Stimulated activated CD4-positive, alpha-beta T cell treated with anti-CD3 and anti-CD28 coated beads, Interleukin-15, amount 100 ng/mL, for 48 hours (primary cell): ENCODE results near the gene C16orf78.
A peak's percentile ranks its signal among the peaks of the same experiment; 100 is the strongest.

ENCODE experiments used
- DNase-seq, 2 donors: peaks; one replicate each; pipeline ENCODE4 v3.0.0-alpha.2; 2020; ENCODE audit warnings: low read depth in 2 of 2

The C16orf78 gene

GRCh38 chr16:49382916-49383315 is 9.3 kb downstream of the C16orf78 start:
- DNase-seq: no peak

DNA sequence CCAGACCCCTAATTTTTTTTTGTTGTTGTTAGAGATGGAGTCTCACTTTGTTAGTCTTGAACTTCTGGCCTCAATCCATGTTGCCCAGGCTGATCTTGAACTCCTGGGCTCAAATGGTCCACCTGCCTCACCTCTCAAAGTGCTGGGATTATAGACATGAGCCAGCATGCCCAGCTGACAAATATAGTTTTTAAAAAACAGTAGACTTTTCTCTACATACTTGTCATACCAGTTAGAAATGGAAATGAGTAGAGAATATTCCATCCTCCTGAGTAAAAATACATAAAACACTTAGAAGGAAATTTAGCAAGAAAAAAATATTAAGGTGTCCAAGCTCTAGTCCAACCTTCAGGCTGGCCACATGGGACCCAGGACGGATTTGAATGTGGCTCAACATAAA is 21.4 kb downstream of the C16orf78 start:
- no peak for DNase-seq

DNA sequence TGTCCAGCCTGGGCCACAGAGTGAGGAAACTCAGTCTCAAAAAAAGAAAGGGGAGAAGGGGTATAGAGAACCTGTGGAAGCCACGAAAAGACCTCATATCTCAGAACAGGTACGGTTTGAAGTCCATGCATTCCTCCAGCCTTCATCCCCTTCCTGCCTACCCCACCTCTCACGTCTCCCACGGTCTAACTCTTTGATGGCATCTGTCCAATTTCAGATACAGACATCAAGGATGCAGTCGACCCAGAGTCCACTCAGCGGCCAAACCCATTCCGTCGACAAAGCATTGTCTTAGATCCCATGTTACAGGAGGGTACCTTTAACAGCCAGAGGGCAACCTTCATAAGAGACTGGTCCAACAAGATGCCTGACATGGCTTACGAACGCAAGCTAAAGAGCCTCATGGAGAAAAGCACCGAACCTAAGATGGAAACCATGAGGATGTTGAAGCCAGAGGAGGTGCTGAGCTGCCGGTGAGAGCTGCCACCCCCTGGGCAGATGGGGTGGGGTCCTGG is 22.7 kb downstream of the C16orf78 start:
- no peak for DNase-seq

DNA sequence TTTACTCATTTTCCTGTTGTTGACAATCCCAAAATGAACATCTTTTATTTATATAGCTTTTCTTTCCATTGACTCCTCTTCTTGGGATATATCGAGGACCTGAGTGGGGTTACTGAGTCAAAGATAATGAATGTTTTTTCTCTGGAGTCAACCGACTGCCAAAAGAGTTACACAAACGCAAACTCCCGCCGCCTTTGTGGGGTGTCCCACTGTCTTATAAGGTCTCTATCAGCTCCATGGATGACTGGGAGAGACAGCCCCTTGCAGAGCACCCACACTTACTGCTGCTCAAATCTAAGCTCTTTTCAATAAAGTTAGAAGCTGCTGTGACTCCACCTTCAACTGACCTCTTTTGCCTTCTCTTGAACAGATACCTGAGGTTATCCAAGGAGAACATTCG is 25.2 kb downstream of the C16orf78 start:
- DNase-seq: no peak

- DNase-seq: no peak
Measured at GRCh38 chr16:49399594-49400364, 26.2 kb downstream of the C16orf78 start.

DNA sequence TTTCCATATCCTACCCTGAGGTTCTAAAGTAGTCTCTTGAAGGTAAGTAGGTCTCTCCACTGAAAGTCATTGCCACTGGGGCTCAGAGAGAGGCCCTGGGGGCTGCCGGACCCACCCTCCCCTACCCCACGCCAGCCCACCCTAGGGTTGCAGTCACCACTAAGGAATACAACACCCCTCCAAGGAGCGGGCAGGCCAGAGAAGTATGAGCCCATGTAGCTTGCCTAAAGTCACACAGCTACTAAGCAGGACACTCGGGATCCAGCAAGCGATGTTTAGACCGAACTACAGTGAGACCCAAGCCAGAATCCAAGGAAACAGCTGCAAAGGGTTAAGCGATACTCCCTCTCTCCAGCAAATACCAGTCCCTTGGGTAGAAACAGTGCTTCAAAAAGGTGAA is 27.0 kb downstream of the C16orf78 start:
- DNase-seq: no peak

GRCh38 chr16:49405123-49405522 is 31.5 kb downstream of the C16orf78 start:
- DNase-seq: no peak

DNA sequence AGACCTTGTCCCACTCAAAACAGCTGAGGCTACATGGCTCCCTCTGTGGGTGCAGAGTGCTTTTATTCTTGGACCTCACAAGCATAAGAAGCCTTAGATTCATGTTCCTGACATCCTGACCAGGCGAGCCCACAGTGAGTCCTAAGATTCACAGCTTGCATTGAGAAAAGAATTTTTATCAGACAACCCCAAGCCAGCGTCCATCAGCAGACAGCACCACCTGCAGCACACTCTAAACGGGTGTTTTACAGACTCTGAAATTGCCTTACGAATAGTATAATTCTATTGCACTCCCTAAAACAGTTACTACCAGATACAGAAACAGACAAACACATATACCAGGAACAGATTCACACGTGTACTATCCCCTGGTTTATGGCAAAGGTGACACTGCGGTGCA is 31.9 kb downstream of the C16orf78 start:
- no peak for DNase-seq

DNA sequence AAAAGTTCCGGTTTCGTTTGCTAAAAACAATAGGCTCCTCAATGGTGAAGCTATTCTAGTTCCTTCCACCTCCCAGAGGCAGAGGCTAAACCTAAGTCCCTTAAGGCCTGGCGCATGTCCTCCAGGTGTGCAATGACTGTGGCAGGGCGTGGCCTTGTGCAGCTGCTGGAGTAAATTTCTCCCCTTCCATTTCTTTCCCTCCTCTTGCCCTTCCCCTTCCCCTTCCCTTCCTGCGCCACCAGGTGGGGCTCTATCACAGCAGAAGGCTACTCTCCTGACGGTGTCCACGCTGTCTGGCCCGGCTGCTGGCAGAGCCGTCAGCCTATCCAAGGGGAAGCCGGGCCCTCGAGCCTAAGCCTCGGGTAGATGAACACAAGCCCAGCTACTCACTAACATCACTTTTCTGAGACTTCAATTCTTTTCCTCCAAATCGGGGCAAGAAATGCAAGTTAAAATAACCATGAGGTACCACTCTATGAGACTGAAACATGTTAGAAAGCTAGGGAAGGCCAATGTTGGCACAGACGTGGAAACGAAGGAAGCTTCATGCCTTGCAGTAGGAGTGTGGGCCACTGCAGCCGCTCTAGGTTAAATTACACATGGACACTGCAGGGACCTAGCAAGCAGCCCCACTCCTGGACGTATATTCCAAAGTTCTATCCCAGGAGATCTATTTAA is 34.4 kb downstream of the C16orf78 start:
- peak; percentile 44 to 57 for DNase-seq

- DNase-seq: no peak
Measured at GRCh38 chr16:49409121-49409520, 35.5 kb downstream of the C16orf78 start.

DNA sequence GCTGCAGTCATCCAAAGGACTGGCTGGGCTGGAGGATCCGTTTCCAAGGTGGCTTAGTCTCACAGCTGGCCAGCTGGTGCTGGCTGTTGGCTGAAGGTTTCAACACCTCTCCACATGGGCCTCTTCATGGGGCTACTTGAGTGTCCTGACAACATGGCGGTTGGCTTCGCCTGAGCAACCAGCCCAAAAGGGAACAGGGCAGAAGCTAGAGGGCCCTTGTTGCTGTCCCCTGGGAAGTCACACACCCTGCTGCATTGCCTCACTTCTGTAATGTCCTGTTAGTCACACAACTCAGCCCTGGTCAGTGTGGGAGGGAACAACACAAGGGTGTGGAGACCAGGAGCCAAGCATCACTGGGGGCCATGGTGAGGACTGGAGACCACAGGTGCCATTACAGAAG is 36.6 kb downstream of the C16orf78 start:
- DNase-seq: no peak

- DNase-seq: no peak
Measured at GRCh38 chr16:49411121-49411970, 37.7 kb downstream of the C16orf78 start.

DNA sequence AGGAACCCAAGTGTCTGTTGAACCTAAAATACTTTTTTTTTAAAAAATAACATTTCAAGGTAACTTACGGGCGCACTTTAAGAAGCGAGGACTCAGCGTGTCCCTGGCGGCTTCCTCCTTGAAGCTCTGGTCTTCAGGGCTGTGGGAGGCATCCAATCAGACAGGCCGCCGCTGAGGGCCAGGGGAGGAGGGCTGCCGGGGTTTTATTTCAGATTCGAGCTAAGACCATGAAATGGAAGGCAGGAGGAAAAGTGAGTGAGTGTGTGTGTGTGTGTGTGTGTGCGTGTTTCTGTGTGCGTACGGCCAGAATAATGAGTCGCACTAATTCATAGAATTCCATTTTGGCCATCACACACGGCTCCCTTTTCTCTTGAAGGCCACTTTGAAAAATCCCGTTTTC is 41.1 kb downstream of the C16orf78 start:
- DNase-seq: no peak

GRCh38 chr16:49415083-49415482 is 41.5 kb downstream of the C16orf78 start:
- DNase-seq: no peak

DNA sequence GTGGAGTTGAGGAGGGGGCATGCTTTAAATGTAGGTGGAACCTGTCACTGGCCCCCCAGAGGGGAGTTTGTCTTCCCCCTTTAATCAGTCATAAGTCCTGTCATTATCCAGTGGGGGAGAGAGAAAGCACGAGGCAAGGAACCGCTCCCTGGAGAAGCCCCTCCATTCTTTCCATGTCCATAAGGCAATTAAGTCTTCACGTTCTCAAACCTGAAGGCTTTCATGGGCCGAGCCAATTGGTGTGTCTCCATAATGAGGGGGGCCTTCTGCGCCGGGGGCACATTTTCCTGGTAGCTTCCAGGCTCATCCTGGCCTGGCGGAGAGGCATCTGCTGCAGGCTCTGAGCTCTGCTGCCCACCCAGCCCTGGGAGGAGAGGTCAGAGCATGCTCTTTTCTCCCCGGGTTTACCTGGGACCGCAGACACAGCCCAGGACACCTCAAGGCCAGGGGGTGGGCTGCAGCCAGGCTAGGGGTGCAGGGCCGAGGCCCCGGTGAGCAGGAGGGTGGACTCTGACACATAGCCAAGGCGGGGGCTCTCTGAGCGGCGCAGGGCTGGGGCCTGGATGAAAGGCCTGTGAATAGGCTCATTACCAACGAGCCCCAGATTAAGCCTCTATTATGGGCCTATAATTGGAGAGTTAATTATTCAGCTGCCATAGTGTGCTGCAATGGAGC is 42.5 kb downstream of the C16orf78 start:
- DNase-seq: no peak

DNA sequence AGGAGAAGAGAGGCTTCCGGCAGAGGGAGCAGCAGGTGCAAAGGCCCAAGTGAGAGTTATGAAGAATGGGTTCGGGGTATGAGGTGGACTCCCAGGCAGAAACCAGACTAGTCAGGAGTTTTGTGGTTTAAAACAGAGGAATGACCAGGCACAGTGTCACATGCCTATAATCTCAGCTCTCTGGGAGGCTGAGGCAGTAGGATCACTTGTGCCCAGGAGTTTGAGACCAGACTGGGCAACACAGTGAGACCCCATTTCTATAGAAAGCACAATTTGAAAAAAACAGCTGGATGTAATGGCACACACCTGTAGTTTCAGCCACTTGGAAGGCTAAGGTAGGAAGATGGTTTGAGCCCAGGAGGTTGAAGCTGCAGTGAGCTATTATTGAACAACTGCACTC is 43.8 kb downstream of the C16orf78 start:
- DNase-seq: no peak

DNA sequence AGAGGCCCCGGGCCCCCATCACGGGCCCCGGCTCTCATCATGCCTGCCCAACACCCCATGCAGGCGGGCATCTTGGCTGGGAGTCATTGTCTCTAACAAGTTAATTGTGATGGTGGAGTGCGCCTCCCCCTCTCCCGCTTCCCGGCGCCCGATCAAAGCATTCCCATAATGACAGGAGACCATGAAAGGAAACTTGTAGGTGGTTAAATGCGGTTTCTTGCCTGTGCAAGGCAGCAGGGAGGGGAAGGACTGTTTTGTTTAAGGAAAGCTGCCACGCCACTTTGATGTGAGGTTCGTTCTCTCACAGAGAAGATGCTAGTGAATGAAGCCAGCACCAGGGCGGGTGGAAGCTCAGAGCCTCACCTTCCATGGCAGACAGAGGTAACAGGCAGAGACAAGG is 45.4 kb downstream of the C16orf78 start:
- no peak for DNase-seq

- no peak for DNase-seq
Measured at GRCh38 chr16:49419862-49420261, 46.3 kb downstream of the C16orf78 start.

- DNase-seq: no peak
Measured at GRCh38 chr16:49422896-49423295, 49.3 kb downstream of the C16orf78 start.

GRCh38 chr16:49424961-49425360 is 51.4 kb downstream of the C16orf78 start:
- DNase-seq: no peak

DNA sequence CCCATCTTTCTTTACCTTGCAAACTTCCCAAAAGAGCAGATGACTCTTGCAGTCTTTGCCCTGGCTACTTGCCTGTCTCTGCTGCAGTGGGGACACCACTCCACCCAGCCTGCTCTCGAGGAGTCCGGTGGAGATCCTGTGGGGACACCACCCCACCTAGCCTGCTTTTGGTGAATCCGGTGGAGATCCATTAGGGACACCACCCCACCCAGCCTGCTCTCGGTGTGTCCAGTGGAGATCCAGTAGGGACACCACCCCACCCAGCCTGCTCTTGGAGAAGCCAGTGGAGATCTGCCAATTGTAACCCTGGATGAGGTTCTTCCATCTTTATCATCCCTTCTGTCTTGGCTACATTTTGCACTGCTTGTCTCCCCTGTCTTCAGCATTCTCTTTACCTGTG is 54.2 kb downstream of the C16orf78 start:
- DNase-seq: no peak

DNA sequence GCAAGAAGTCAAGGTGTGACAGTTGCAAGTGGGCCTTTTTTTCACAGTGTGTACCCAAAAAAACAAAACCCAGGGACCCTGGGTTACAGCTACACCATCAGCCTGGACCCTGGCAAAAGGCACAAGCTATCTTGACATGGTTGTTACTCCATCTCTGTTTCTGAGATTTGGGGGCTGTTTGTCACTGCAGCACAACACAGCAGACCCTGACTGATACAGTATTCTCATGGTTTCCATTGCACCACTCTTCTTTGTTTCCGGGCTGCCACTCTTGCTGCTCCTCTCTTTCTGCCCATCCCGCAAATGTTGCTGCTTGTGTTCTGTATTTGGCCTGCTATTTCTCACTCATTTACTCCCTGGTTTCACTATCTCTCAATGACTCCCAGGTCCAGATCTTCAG is 55.2 kb downstream of the C16orf78 start:
- no peak for DNase-seq
